Muscle of back (tissue), 11 donors: ENCODE measurements around the gene SPATA33. TPM values are rescaled to one million over a fixed set of nuclear protein-coding genes. Genes with fewer than 3 reads are reported as not detected.
"Not testable (repeated sequence)": the region's sequence is repeated elsewhere in the genome, so short reads cannot be mapped to it uniquely, and the experiment has no call there.

Experiments used
- DNase-seq, 3 donors: peaks; one replicate each; pipeline versions ENCODE4 v3.0.0 to v3.0.0-alpha.2; 2013
- polyA plus RNA-seq, 10 donors: library from polyadenylated mRNA; unstranded; fragments of 120-200 nt; gene quantifications; one replicate each; pipeline ENCODE4 v1.2.1, GENCODE V29; 2013; ENCODE audit not compliant: insufficient read length in 10 of 10

Gene SPATA33
- polyA plus RNA-seq, 10 donors = 3.0 to 6.1 (median 4.2) TPM

- no peak for DNase-seq
Measured at GRCh38 chr16:89658221-89658879, 714 bp downstream of the SPATA33 start.

GRCh38 chr16:89660146-89660545, 2.5 kb downstream of the SPATA33 start:
- DNase-seq = no peak

DNA sequence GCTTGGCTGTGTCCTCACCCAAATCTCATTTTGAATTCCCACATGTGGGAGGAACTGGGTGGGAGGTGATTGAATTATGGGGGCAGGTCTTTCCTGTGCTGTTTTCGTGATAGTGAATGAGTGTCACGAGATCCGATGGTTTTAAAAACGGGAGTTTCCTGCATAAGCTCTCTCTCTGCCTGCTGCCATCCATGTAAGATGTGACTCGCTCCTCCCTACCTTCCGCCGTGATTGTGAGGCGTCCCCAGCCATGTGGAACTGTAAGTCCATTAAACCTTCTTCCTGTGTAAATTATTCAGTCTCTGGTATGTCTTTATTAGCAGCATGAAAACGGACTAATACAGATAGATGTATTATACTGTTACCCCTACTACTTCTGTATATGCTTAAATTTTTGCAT, 3.6 kb downstream of the SPATA33 start:
- DNase-seq = no peak

DNA sequence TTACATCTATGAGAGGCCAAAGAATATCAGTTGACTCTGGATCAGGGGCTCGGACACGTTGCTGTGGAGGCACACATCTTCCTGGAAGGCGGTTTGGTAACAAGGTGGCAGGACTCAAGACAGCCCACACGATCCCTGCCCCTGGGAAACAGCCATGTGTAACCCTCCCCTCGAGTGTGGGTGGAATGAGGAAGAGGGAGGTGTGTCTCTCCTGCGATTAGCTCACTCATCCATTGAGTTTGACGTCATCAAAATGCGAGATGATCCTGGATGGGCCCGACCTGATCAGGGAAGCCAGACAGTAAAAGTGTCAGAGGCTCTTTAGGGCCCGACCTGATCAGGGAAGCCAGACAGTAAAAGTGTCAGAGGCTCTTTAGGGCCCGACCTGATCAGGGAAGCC, 6.6 kb downstream of the SPATA33 start:
- not testable (repeated sequence) for DNase-seq

GRCh38 chr16:89667000-89667399, 9.4 kb downstream of the SPATA33 start:
- not testable (repeated sequence) for DNase-seq

DNA sequence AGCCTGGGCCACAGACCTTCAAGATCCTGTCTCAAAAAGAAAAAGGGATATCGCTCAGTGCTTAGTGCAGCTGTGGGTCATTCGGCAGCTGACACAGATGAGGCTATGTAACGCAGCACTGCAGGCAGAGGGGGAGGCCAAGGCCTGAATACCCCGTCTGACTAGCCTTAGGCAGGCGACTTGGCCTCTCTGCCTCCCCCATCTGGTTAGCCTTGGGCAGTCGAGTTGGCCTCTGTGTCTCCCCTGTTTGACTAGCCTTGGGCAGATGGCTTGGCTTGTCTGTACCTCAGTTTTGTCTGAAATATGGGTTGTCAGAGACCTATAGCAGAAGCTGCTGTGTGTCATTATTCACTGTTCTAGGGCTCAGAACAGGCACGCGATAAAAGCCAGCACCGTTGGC, 10.0 kb downstream of the SPATA33 start:
- no peak for DNase-seq

- DNase-seq = no peak
Measured at GRCh38 chr16:89668790-89669158, 11.1 kb downstream of the SPATA33 start.

DNA sequence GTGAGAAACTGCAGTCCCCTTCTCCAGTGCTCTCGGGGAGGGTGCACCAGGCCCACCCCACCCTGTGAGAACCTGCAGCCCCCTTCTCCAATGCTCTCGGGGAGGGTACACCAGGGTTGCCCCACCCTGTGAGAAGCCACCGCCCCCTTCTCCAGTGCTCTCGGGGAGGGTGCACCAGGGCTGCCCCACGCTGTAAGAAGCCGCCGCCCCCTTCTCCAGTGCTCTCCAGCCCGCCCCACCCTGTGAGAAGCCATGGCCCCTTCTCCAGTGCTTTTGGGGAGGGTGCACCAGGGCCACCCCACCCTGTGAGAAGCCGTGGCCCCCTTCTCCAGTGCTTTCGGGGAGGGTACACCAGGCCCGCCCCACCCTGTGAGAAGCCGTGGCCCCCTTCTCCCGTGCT, 12.1 kb downstream of the SPATA33 start:
- no peak for DNase-seq

- no peak for DNase-seq
Measured at GRCh38 chr16:89670496-89671431, 13.1 kb downstream of the SPATA33 start.

DNA sequence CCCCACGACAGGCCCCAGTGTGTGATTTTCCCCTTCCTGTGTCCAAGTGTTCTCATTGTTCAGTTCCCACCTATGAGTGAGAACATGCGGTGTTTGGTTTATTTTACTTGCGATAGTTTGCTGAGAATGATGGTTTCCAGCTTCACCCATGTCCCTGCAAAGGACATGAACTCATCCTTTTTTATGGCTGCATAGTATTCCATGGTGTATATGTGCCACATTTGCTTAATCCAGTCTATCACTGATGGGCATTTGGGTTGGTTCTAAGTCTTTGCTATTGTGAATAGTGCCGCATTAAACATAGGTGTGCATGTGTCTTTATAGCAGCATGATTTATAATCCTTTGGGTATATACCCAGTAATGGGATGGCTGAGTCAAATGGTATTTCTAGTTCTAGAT, 13.9 kb downstream of the SPATA33 start:
- DNase-seq = not testable (repeated sequence)

GRCh38 chr16:89672177-89672941, 14.7 kb downstream of the SPATA33 start:
- DNase-seq = no peak

DNA sequence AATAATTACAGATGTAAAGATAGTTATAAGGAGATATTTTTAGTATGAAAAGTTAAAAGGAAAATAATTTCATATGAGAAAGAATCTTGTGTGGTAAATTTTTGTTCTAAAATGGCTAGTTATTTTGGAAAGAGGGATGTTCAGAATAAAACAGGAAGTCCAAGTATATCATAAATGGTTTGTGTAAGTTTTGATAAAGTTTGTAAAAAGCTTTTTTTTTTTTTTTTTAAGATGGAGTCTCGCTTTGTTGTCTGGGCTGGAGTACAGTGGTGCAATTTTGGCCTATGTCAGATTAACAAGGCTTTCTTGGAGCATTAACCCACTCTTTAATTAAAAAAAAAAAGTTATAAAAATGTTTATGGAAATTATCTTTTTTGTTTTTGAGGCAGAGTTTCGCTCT, 20.6 kb downstream of the SPATA33 start:
- no peak for DNase-seq

DNA sequence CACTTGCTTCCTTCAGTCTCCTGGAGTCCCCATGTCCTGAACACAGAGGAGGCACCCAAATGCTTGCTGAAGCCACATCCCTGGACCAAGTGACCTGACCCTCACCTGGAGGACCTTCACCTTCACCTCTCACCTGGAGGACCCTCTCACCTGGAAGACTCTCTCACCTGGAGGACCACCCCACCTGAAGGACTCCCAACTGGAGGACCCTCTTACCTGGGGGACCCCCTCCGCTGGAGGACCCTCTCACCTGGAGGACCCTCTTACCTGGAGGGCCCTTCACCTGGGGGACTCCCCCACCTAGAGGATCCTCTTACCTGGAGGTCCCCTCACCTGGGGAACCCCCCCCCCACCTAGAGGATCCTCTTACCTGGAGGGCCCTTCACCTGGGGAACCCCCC, 28.3 kb downstream of the SPATA33 start:
- no peak for DNase-seq

DNA sequence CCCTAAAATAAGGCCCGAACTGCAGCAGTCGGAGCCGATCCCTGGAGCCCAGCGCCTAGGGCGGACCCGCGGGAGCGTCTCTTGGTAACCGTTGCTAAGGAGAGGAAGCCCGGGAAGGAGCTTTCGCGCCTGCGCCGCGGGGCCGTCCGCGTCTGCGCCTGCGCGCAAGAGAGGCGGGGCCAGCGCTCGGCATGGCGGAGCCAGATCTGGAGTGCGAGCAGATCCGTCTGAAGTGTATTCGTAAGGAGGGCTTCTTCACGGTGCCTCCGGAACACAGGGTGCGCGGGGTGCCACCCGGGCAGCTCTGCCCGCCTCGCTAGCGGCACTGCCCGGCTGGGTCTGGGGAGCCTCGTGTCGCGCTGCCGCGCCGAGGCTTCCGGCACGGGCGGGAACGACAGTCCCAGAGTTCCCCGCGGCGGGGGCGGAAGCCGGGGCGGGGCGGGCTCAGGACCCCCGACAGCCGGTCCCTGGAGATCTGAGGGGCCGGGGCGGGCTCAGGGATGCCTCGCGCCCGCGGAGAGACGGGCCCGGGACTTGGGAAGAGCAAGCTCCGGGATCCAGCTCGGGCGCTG, 29.0 kb downstream of the SPATA33 start, which contains the start of gene CDK10:
Gene CDK10 (plus strand): TSS at position 170 of the 572 bp plus-strand sequence. CDS start 22 bp downstream, at position 192.
- peak; percentile 86 to 99 (median 95) for DNase-seq

DNA sequence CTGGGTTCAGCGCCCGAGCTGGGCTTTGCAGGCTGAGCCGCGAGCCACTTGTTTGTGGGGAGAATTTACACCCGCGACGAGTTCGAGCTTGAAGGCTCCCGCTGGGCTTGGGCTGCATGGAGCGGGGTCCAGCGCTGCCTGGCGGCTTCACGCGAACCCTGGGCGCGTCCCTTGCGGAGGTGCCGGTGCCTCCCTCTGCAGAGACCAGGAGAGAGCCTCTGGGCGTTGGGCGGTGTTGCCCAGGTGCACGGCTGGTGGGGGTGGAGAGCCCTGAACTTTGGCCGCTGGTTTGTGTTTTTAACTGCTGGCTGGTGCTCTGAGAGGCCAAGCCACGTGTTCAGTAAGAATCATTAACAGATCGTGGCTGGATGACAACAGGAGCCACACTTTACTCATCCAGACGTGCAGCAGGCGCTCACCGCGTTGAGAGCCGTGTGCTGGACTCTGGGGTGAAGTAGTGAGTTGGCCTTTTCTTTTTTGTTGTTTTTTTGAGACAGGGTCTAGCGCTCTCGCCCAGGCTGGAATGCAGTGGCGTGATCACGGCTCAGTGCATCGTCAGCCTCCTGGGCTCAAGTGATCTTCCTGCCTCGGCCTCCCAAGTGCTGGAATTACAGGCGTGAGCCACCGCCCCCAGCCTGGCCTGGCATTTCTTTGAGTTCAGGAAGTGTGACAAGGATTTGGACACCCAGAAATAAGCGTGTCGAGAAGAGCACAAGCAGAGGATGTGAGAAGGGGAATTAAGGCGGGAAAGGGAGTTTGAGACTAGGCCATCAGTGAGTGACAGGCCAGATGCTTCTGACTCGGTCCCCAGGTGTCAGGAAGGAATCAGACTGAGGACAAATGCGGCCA, 29.7 kb downstream of the SPATA33 start:
- peak in 1 of 3 donors; percentile 71 for DNase-seq

- DNase-seq = no peak
Measured at GRCh38 chr16:89688395-89688794, 30.8 kb downstream of the SPATA33 start.

- no peak for DNase-seq
Measured at GRCh38 chr16:89689142-89689541, 31.5 kb downstream of the SPATA33 start.

DNA sequence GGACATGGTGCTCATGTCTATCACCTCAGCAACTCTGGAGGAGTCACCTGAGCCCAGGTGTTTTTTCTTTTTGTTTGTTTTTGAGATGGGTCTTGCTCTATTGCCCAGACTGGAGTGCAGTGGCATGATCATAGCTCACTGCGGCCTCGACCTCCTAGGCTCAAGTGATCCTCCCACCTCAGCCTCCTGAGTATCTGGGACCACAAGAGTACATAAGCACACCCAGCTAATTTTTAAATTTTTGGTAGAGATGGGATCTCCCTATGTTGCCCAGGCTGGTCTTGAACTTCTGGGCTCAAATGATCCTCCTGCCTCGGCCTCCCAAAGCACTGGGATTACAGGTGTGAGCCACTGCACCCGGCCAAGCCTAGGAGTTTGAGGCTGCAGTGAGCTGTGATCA, 32.0 kb downstream of the SPATA33 start:
- DNase-seq = not testable (repeated sequence)

GRCh38 chr16:89690392-89690901, 32.8 kb downstream of the SPATA33 start:
- DNase-seq = no peak

- no peak for DNase-seq
Measured at GRCh38 chr16:89691231-89691985, 33.8 kb downstream of the SPATA33 start.
